IPS-NIHi7 (cell line): ENCODE results near the gene GRIK3.
"Not testable (repeated sequence)": the region's sequence is repeated elsewhere in the genome, so short reads cannot be mapped to it uniquely, and the experiment has no call there.

ENCODE experiments used
- DNase-seq: peaks from one replicate; pipeline ENCODE4 v3.0.0; 2012; ENCODE audit warnings: mixed read lengths; ENCODE audit errors: extremely low spot score

GRIK3 gene

DNA sequence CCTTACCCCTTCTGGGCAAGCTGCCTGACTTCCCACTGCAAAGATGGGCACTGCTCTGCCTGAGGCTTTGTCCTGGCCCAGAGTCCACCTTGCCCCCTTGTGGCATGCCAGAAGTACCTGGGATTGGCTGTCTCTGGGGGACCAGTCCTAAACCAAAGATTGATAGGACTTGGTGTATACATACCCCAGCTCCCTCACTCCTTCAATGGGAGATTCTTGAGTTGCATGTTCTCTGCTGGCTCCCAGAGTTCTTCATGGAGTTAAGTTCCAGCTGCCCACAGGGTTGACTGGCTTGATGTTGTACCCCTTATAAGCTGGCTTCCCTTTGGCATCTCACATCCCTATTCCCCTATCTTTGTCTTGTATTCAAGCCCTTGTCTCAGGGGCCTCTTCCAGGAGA is 244.8 kb downstream of the GRIK3 start:
- no peak for DNase-seq

DNA sequence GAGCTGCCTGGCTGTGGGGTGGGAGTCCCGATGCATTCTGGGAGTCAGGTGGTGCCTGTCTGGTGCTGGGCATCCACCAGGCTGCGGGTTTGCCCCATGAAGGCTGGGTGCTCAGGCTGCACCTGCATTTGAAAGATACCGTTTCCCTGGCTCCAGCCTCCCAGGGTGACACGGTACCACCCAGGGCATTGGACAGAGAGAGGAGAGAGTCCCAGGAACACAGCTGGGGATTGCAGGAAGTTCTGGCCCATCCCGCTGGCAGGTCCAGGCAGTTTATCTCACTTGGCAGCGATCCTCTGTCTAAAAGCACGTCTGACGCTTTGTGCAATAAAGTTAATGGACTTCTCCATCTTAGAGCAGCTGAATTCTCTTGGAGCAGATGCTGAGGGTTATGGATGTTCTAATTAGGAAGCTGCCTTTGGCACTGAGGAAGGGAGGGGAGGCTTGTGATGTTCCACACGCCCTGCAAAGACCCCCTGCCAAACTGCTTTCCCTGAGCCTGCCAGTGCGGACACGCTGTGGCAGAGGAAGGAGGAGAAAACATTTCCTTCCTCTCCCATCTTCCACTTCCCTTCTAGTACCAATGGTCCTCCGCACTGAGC is 246.9 kb downstream of the GRIK3 start:
- no peak for DNase-seq

DNA sequence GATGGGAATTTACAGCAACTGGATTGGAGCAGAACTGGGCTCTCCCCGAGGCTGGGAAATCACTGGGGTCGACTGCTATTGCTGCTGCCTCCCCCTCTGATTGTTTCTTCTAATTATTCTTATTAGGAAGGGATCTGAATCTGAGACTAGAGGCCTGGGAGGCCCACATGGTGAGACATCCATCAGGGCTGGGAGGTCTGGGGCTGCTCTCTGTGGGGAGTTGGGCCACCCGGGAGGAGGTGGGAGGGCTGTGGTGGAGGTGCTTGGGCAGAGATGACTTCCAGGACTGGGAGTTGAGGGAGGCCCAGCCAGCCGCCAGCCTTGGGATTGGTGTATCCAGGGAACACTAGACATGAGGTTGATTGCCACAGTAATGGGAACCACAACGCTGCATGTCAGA is 247.9 kb downstream of the GRIK3 start:
- DNase-seq, result no peak

DNA sequence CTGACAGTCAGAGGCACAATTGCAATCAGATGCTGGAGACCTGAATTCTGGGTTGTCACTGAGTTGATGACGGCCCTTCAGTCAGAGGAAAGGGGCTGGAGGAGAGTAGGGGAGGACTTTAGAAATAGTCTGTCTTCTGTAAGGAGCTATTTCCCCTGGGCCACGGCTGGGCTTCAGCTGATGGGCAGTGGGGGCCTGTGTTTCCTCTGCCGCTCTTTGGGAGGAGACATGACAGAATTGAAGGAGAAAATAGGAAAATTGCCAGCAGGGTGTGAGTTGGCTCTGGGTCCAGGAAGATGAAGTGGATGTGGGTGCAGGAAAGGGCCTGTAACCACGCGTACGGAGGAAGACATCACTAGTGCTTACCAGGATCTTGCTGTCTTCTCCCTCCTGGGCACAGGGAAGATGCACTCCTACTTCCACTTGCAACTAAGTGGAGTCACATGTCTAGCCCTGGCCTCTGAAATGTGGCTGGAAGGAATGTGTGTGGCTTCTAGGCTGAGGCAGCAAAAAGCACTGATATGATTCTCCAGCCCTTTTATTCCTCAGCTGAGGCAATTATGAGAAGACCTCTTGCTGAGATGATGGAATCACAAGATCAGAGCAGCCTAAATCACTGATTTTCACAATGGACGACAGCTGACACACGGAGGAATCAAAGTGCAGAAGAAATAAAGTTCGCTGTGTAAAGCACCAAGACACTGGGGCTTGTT is 250.0 kb downstream of the GRIK3 start:
- DNase-seq, result no peak

DNA sequence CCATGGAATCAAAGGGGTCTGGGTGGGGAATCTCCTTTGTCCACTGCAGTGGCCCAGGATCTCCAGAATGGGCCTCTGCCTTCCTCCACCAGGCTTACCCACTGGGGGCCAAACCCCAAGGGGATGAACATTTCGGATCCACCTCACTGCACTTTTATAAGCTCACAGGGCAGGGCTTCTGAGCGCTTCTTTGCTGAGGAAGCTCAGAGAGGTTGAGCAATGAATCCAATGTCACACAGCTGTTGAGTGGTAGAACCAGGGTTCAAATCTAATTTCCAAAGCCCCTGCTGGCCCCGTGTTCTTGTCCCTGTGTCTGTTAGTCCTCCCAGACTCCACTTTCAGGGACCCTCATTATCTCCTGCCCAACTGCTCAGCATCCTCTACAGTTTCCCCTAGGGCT is 250.8 kb downstream of the GRIK3 start:
- DNase-seq, result no peak

DNA sequence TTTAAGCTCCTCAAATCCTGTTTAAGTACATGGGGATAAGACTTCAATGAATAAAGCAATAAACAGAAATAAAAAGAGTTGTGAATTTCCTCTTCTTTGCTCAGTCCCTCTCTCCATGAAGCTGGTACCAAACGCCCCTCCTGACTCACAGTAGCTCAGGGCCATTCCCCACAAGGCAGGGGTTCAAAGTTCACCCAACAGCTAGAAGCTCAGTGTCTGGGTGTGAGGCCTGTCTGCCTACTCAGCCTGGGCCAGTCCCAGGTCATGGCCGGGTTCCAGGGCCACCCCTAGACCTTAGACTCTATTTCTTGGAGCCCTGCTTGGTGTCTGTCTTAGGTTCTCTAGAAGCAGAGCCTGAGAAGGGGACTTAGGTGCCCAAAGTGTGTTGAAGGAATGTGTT is 251.5 kb downstream of the GRIK3 start:
- no peak for DNase-seq

DNA sequence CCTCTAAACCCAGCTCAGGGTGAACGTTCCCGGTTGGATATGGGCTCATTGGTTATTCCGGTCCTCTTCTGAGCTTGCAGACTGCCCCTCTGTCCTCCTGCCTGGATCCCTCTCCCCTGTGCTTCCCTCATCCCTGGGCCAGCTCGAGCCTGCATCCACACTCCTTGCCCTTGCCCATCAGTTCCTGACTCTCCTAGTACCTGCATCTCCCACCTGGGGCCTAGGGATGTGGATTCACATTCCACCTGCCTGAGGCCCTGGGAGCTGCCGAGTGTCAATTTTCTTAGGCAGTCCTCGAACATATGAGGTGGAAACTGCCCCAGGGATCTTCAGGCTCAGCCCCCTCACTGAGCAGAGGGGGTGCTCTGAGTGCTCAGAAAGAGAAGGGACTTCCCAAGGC is 252.2 kb downstream of the GRIK3 start:
- no peak for DNase-seq

DNA sequence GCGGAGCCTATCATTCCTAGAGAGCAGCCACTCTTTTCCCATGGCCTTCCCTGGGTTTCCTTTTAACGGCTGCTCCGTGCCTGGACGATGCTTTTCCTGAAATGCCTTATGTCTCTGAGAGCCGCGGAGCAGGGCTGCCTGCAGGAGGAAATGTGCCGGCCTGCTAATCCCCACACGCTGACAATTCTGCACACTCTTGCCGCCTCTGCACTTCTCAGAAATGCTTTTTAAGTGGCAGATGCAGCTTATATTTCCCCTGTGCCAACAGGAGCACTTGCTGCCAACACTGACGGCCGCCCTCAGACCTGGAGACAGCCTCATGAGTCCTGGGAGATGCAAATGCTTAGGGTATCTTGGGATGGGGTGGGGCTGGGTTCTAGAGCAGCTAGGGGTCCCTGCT is 253.2 kb downstream of the GRIK3 start:
- DNase-seq, result no peak

DNA sequence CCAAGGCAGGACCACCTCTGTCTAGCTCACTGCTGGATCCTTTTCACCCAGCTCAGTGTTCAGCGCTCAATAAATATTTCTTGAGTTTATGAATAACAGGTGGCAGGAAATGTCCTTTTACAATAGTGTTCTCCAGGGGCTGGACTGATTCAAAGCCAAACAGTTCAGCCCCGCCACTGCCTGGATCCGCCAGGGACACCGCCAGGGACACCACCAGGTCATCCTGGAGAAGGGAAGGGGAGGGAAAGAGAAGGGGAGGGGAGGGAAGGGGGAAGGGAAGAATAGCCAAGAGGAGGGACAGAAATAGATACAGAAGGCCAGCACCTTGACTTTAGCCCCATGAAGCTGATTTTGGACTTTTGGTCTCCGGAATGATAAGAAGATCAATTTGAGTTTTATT is 255.6 kb downstream of the GRIK3 start:
- DNase-seq, result no peak

DNA sequence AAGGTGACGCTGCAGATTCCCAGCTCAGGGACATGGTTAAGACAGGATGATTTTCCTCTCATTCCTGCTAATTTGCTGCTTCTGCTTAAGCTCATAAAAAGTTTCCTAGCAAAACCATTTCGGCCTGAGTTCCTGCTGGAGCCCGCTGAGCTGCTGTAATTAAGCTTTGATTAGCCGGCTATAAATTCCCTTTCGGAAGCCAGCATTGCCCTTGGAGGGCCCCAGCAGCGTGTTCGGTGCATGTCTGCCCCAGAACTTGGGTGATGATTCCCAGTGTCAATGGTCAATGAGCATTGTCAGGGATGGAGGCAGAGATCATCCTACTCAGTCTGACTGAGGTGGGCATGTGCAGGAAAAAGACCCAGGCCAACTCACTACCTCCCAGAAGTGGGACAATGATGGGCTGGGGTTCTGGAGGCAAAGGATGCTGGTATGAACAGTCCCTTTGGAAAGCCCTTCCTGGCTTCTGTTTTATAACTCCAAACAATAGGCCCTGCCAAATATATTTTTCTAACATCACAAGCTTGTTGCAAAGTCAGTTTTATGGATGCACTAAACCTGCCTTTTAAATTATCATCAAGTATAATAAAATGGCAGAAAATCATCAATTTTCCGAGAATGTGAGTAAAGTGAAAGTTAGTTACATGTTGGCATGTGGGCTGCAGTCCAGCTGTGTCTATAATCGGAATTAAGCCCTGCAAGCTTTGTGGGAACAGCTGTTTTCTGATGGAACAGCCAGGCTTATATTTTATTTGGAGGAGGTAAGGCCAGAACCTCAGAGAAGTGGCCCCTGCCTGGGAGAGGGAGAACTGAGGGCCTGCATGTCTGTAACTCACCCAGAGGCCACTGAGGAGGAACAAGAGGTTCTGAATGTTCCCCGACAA is 257.1 kb downstream of the GRIK3 start:
- DNase-seq, result no peak

DNA sequence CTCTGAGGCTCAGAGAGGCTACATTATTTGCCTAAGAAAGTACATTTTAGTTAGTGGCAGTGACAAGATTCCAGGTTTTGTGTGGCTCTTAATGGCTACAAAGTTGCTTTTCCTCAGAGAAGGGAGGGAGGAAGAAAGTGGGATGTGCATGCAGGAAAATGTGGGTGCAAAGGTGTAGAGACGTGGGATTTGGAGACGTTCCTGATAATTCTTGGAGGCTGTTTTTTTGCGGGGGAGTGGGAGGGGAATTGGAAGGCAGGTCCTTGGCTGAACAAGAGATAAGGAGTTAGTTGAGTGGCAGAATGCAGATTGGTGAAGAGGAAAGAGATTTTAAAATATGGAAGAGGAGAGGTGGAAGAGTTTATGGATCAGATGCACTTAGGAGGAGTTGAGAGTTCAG is 258.1 kb downstream of the GRIK3 start:
- DNase-seq, result no peak

DNA sequence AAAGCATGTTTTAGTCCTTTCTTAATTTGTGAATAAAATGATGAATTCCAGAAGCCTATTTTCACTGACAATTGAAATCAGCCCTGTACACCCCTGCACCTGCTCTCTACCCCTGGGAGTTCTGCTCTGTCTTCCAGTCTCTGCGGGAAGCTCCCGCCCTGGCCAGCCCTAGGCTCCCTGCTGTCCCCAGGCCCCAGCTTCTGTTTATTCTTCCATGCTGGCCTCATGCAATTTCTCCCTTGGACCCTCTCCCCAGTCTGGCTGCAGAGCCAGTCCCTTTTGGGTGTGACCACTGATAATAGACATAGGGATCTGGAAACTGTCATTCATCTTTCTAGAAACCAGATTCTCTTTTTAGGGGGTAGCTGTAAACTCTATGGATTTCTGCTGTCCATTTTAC is 258.6 kb downstream of the GRIK3 start:
- DNase-seq, result no peak

DNA sequence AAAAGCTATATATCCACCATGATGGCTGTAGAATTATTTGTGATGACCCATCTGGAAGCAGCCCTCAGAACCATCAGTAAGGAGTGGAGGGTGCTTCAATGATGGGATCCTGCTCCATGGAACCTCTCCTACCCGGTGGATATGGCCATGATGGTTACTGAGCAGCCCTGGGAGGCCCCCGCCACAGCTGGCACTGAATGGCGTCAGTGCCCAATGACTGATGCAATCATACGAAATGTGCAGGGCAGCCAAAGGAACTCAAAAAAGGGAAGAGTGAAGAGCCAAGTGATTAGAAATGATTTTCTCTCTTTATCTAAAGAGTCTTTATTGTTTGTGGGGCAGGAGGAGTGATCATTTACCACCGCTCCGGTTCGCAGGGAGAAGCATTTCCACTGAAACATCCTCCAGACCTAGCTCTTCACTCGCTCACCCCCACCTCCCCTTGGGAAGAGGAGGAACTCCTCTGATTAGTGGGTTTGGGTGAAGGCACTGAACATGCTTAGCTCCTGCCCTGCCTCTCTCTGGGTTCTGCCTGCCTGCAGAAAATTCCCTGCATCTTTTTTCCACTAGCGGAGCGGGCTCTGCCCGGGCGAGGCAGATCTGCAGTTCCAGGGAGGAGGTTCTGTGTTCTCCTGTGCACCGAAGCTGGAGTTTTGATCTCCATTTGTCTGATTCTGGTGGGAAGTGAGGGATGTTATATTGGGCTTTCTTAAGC is 260.3 kb downstream of the GRIK3 start:
- DNase-seq, result no peak

DNA sequence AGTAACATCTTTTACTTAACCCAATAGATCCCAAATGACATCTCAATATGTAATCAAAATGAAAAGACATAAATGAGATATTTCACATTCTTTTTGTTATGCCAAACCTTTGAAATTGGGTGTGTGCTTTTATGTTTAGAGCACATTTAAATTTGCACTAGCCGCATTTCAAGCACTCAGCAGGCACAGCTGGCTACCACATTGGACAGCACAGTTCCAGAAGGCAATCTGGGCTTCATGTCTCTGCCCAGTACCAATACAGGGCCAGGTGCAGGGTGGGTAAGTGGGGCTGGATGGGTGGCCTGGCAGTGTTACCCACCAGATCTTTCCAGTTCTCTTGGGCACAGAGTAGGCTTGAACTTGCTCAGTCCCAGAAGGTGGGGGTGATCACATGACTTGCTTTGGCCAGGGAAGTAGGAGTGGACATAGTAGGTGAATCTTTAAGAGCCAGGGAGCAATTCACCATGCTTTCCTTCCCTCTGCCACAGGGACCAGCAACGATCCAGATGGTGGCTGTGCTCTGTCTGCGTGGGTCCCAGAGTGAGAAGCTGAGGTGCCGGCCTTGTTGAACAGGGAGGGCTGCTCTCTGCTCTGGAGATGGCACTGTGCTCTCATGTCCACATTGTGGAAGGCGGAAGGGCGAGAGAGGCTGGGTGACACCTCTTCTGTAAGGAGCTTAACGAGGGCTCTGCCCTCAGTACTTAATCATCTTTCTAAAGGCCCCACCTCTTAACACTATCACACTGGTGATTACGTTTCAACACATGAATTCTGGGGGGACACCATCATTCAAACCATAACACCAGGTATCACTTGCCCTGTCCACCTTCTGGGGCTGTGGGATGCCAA is 261.4 kb downstream of the GRIK3 start:
- DNase-seq, result no peak

DNA sequence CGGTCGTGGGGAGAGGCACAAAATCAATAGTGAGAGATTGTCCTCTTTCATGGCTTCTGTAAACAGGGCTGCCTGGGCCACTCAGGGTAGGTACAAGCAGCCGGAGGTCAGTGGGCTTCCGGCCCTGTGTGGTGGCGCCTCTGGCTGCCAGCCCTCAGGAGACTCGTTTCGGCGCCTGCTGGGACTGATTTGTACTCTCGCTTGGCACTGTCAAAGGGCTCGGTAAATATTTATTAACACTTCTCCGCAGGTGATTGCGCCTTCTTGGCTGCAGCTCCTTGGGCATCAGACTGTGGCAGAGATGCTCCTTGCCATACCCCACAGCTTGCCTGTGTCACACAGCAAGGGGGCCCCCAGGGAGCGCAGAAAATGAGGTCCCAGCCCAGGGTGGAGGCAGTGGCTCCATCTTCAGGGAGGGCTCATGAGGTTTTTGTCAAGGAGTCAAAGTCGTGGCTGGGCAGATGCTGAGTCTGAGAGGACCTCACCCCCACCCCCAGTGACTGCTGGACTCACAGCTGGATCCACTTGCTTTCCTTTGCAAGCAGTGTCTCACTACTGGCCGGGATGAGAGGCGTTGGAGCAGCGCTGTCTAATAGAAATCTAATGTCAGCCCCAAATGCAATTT is 262.5 kb downstream of the GRIK3 start:
- peak; percentile 52 for DNase-seq

DNA sequence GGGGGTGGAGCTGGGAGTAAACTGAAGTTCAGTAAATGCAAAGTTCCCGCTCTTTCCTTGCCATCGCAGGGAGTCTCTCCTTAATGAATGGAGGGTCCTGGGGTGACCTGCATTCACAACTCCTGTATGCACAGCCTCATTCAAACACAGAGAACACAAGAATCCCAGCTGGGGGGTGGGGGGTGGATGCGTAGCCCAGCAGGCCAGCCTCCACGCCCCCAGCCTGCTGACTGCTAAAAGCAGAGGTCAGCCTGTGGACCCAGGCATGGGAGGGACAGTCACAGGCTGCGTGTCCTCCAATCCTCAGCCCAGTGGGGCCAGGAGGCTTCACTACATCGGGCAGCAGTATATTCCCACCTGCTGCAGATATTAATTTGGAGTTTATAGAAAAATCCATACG is 263.1 kb downstream of the GRIK3 start:
- peak; percentile 77 for DNase-seq

DNA sequence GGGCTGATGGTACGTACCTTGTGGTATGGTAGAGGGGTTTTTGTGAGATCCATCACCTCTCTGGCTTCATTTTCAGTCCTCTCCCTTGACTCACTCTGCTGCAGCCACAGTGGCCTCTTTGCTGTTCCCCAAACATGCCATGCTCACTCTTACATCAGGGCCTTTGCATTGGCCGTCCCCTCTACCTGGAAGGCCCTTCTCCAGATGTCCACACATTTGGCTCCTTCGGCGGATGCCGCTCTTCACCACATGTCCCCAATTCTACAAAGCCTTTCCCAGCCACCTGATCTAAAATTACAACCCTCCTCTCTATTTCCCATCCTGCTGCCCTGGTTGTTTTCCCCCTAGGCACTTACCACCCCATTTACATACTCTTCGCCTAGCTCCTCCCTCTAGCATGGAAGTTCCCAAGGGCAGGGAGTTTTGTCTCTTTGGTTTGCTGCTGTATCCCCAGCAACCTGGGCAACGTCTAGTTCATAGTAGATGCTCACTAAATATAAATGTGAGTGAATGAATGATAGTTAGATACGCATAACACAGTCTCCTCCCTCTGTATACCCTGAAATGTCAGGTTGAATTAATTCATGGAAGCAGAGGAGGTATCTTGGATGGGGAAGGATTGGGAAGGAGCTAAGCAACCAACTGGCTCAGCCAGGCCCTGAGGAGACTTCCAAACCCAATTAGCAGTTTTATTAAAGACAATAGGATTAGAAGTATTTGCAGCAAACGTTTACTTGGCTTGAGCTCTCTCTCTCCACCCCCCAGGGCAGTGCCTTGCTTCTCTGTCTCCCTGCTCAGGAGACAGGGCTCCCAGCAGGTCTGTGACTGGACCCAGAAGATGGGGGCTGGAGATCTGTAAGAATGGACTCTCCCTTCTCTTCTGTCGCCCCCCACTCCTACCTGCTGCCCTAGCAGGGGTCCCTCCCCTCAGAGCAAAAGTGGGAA is 264.2 kb downstream of the GRIK3 start:
- peak; percentile 51 for DNase-seq

DNA sequence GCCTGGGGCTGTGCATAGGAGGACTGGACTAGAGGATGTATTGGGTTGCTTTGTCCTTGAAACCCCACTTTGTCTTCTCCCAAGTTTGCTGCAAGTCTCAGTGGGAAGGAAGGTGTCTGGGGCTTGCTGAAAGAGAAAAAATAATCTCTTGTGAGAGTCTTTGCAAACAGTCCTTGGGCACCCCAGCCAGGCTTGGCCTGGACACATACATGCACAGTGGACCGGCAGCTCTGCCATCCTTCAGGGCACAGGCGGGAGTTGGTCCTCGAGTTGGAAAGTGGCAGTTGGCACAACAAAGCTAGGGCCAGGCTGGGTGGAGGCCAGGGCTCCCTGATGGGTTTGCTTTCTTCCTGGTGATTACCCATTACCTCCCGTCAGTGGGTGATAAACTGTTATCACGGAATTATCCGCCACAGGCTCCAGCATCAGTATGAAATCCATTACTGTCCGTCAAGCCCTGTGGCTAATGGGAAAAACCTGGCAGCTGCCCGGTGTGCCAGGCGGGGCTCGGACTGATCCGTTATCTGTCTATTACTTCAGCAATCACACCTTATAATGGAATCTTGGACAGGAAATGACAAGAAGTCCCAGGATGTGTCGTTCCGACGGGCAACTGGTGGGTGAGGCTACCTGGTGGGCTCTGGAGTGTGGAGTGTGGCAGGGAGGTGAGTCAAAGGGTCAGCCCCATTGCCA is 265.7 kb downstream of the GRIK3 start:
- DNase-seq, result no peak

DNA sequence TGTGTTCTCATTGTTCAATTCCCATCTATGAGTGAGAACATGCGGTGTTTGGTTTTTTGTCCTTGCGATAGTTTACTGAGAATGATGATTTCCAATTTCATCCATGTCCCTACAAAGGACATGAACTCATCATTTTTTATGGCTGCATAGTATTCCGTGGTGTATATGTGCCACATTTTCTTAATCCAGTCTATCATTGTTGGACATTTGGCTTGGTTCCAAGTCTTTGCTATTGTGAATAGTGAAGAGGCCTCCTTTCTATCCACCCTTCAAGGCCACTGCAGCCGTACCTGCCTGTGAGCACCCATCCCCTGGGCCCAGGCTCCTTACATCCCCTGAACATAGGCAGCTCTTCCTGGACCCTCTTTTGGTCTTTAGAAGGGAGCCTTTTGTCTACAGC is 266.9 kb downstream of the GRIK3 start:
- not testable (repeated sequence) for DNase-seq
